Kidney epithelial cell (primary cell): ENCODE results near the gene CTXND1. TPM values are rescaled to one million over a fixed set of nuclear protein-coding genes. Genes with fewer than 3 reads are reported as not detected.
A peak's percentile ranks its signal among the peaks of the same experiment; 100 is the strongest.
"Not testable (repeated sequence)": the region's sequence is repeated elsewhere in the genome, so short reads cannot be mapped to it uniquely, and the experiment has no call there.

Source experiments
- DNase-seq: peaks from one replicate; pipeline ENCODE4 v3.0.0-alpha.2; 2010; ENCODE audit warnings: low read depth
- H3K27me3 ChIP-seq: 2 replicates; pipeline ENCODE4 v1.6.0; 2011; ENCODE audit warnings: low read length; ENCODE audit not compliant: control insufficient read depth, insufficient read depth
- H3K36me3 ChIP-seq: 2 replicates; pipeline ENCODE4 v1.5.1; 2011; ENCODE audit warnings: low read length; ENCODE audit not compliant: control insufficient read depth, insufficient read depth
- H3K4me3 ChIP-seq: 2 replicates; pipeline ENCODE4 v1.5.1; 2011; ENCODE audit warnings: low read depth, mild to moderate bottlenecking, control low read depth, low read length
- CTCF ChIP-seq: IDR thresholded peaks from 2 replicates; pipeline ENCODE4 v1.5.1; 2011; ENCODE audit warnings: mild to moderate bottlenecking, moderate library complexity, low read length, control low read depth, inconsistent platforms; ENCODE audit not compliant: insufficient read depth, poor library complexity, severe bottlenecking
- total RNA-seq: library from RNA; depleted of rRNA; stranded (reverse); fragments of >200 nt; gene quantifications from 2 replicates; pipeline ENCODE4 v1.2.3, GENCODE V29; 2015

Gene CTXND1
- total RNA-seq, 1 donor from 2014 or later, result not detected

GRCh38 chr15:80157215-80157614, 94.8 kb downstream of the CTXND1 start:
- H3K27me3 ChIP-seq, result no peaks in the 10 kb centered on the region
- no peak overlapping the region for H3K4me3 ChIP-seq
- peaks cover 2% of the 10 kb centered on the region for H3K36me3 ChIP-seq
- TF ChIP-seq CTCF, result no peak
- no peak for DNase-seq

GRCh38 chr15:80156176-80156720, 95.8 kb downstream of the CTXND1 start:
- DNase-seq, result no peak
- no peak for TF ChIP-seq CTCF
- Histone ChIP-seq H3K27me3 (no peaks in the 10 kb centered on the region), H3K36me3 (peaks cover 1% of the 10 kb centered on the region), H3K4me3 (no peak overlapping the region)

GRCh38 chr15:80155378-80156175, 96.4 kb downstream of the CTXND1 start:
- not testable (repeated sequence) for H3K36me3 ChIP-seq, H3K27me3 ChIP-seq, H3K4me3 ChIP-seq
- peak; percentile 61 for DNase-seq

- Histone ChIP-seq H3K4me3 (no peak overlapping the region), H3K27me3 (no peaks in the 10 kb centered on the region), H3K36me3 (peaks cover 1% of the 10 kb centered on the region)
- no peak for DNase-seq
- TF ChIP-seq CTCF, result no peak
These were observed 97.0 kb downstream of the CTXND1 start for GRCh38 chr15:80155001-80155377.

- H3K27me3 ChIP-seq, result no peaks in the 10 kb centered on the region
- no peak for DNase-seq
- H3K4me3 ChIP-seq, result no peak overlapping the region
- no peak for TF ChIP-seq CTCF
- no peaks in the 10 kb centered on the region for H3K36me3 ChIP-seq
These were observed 97.7 kb downstream of the CTXND1 start for GRCh38 chr15:80154336-80154735.

GRCh38 chr15:80153900-80154299, 98.1 kb downstream of the CTXND1 start:
- TF ChIP-seq CTCF, result no peak
- no peaks in the 10 kb centered on the region for H3K27me3 ChIP-seq
- no peaks in the 10 kb centered on the region for H3K36me3 ChIP-seq
- no peak for DNase-seq
- no peak overlapping the region for H3K4me3 ChIP-seq
